Central memory CD4-positive, alpha-beta T cell (primary cell): ENCODE measurements around the gene CAPNS1.

Experiments used
- DNase-seq: peaks from one replicate; pipeline ENCODE4 v3.0.0; 2022
- total RNA-seq, 3 experiments: gene quantifications; one replicate each; lab custom pipeline; 2026; lab: John Stamatoyannopoulos, UW

Gene CAPNS1
- total RNA-seq = 58.8 to 142 (median 105) reads per million in 3 experiments

DNA sequence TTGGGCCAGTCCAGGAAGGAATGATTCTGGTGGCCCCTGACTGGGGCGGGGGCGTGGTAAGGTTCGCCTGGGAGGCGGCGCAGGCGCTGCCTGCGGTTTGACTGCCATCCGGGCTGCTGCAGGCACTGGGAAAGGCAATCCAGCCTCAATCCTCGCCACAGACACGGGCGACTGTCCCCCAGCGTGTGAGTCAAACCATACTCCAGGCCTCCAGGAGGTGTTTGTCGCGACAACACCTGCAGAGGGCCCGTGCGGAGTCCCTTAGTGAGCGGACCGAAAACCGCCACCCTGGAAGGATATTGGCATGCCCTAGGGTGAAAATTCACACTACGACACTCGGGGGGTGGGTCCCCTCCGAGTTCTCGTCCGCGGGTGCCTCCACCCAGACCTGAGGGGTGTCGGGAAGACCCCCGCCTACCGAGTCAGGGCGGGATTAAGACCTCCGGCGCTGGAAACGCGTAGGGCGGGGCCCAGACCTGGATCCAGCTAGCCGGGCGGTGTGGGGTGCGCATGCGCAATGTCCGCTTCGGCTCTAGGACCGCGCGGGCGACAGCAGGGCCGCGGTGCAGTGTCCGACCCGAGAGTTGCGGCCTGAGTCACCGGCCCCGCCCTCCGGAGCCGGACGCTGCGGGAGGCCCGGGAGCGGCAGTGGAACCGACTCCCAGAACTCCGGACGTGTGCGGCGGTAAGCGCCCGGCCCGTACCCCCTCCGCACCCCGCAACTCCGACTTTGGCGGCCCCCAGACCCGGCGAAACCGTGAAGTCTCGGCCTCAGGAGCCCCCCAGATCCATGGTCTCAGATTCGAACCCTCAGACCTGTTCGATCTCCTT is at the start of gene CAPNS1:
CAPNS1 (plus strand) TSS at position 594 of the 831 bp plus-strand sequence. CDS start 946 bp downstream, outside the sequence.
- peak; percentile 84 for DNase-seq

DNA sequence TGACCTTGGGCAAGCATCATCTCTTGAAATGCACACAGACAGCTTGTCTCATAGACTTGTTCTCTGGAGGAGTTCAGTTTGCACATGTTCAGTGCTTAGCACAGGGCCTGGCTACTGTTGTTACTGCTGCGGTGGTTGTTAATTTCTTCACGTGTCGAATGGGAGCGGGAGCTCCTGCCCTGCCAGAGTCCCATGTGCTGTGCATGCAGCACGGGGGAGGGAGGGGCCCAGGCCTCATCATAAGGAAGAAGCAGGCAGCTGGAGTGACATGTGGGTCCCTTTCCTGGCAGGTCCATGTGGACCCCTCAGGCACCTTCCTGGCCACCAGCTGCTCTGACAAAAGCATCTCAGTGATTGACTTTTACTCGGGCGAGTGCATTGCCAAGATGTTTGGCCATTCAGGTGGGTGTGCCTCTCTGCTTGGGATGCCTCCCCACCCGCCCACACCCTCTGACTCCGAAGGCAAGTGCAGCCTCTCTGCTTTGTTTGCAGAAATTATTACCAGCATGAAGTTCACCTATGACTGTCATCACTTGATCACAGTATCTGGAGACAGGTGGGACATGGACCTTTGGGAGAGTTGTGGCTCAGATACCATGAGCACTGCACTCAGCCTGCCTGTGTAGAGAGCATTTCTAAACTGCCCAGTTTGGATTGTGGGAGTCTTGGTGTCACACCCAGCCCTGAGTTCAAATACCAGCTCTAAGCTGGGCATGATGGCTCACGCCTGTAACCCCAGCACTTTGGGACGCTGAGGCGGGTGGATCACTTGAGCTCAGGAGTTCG is 48.8 kb upstream of the CAPNS1 start:
- no peak for DNase-seq

DNA sequence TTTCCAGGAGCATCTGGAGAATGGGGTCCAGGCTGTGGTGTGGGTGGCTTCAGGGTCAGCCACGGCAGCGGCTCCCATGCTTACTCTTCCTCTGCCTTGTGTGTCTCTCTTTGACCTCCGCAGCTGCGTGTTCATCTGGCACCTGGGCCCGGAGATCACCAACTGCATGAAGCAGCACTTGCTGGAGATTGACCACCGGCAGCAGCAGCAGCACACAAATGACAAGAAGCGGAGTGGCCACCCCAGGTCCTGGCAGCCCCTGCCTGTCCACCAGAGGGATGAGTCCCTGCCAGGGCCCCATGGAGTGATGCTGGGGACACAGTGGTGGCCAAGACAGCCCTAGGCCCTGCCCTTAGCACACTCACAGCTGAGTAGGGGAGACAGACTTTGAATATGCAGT is 47.3 kb upstream of the CAPNS1 start:
- DNase-seq = no peak

DNA sequence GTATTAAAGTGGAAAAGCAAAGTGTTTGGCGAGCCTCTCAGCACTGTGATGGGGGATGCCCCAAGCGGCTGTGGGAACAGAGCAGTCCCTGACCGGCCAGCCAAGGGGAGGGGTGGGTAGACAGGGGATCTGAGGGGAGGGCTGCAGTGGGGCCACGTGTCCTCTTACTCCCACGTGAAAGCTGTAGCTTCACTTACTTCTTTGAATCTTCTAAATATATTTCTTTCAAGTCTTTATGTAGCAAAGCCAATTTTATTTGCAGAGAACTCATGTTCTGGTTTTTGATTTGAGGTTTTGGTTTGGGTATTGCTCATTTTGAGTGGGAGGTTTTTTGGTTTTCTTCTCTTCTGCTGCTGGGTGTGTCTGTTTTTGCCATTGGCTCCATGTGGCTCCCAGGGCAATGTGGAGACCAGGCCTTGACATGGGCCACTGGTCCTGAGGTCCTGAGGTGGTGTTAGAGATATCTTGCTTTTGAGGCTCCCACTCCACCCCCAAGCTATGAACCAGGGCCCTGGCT is 46.7 kb upstream of the CAPNS1 start:
- DNase-seq = no peak

DNA sequence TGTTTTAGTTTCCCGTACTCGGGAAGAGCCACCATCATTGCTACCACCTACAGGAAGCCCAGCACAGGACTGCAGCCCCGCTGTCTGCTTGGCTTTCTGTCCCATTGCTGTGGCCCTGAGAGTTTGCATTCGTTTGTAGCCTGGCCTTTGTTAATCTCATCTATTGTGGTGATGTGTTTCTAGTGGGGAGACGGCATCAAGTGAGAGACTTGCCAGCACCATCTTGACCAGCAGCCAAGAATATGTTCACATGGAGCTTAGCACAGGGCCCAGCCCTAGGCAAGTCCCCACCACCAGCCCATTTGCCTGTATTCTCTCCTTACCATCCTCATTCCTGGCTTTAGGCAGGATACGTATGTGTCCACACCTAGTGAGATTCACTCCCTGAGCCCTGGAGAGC is 46.2 kb upstream of the CAPNS1 start:
- no peak for DNase-seq

DNA sequence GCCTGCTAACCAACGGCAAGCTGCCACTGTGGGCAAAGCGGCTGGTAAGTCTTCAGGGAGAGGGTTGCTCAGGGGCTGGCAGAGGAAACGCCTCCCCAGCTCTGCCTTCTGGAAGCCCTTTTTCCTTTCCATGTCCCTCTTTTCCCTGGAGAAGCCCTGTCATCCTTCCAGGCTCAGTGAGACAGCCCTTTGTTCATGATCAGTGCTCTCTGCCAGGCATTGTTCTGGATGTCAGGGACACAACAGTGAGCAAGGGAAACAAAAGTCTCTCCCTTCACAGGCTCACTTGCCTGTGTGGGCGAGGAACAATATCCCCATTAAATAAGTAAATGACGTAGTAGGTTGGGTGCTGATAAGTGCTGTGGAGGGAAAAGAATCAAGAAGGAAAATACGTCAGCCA is 42.8 kb upstream of the CAPNS1 start:
- no peak for DNase-seq

DNA sequence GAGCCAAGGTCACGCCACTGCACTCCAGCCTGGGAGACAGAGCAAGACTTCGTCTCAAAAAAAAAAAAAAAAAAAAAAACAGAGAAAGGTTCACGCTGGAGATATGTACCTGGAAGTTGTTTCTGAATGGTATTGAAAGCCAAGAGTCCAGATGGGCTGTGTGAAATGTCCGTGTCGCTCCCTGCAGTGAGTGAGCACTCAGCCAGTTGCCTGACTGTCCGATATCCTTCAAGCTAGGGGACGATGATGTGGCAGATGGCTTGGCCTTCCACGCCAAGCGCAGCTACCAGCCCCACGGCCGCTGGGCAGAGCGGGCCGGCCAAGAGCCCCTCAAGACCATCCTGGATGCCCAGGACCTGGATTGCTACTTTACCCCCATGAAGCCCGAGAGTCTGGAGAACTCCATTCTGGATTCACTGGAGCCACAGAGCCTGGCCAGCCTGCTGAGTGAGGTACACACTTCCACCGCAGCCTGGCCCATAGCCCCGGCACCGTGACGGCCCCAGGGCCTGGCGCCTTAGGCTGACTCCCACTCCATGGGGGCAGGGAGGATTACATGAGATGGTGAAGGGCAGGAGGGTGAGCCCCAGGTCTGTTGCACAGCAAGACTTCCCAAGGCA is 40.6 kb upstream of the CAPNS1 start:
- DNase-seq = no peak

DNA sequence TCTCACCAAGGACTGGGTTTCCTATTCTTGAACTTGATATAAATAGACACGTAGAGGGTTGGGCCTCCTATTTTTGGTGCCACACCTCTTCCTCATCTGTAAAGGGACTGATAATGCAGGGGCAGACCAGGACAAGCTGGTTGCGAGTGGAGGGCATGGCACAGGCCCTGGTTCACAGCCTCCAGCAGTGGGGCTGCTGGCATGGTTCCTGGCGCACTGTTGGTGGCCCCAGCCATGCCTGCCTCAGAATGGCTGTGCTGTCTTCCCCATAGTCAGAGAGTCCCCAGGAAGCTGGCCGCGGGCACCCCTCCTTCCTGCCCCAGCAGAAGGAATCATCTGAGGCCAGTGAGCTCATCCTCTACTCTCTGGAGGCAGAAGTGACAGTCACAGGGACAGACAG is 39.4 kb upstream of the CAPNS1 start:
- no peak for DNase-seq

DNA sequence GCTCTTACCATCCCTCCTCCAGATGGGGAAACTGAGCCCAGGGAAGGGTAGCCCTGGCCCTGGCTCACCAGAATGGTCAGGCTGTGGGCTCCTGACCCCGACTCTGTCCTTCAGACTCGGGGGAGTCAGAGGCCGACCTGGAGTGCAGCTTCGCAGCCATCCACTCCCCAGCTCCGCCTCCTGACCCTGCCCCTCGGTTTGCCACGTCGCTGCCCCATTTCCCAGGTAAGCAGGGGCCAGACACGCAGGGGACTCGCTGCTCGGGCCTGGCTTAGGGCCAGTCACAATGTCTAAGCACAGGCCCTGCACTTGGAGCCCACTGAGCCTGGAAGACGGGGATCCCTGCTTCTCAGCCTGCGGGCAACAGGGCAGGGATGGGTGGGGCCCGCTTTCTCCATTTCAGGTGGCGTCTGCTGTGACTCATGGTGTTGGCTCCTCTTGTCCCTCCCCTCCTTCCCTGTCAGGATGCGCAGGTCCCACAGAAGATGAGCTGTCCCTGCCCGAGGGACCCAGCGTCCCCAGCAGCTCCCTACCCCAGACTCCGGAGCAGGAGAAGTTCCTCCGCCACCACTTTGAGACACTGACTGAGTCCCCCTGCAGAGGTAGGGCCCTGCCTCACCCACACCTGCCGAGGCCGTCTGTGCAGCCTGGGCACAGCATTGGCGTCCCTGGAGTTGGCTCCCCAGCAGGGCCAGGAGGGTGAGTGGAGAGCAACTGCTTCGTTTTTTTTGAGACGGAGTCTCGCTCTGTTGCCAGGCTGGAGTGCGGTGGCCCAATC is 38.1 kb upstream of the CAPNS1 start:
- DNase-seq = no peak

DNA sequence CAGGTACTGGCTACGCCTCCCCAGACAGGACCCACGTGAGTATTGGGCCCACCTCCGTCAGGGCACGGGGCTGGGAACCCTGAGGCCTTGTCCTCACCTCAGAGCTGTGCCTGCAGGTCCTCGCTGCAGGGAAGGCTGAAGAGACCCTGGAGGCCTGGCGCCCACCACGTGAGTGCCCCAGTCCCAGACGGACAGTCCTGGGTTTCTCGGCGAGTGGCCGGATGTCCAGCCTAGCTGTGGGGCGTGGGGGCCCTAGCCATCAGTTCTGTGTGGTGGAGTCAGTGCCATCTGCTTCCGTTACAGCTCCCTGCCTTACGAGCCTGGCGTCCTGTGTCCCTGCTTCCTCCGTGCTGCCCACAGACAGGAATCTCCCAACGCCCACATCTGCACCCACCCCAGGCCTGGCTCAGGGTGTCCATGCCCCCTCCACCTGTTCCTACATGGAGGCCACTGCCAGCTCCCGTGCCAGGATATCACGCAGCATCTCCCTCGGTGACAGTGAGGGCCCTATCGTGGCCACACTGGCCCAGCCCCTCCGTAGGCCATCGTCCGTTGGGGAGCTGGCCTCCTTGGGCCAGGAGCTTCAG is 36.7 kb upstream of the CAPNS1 start:
- no peak for DNase-seq

DNA sequence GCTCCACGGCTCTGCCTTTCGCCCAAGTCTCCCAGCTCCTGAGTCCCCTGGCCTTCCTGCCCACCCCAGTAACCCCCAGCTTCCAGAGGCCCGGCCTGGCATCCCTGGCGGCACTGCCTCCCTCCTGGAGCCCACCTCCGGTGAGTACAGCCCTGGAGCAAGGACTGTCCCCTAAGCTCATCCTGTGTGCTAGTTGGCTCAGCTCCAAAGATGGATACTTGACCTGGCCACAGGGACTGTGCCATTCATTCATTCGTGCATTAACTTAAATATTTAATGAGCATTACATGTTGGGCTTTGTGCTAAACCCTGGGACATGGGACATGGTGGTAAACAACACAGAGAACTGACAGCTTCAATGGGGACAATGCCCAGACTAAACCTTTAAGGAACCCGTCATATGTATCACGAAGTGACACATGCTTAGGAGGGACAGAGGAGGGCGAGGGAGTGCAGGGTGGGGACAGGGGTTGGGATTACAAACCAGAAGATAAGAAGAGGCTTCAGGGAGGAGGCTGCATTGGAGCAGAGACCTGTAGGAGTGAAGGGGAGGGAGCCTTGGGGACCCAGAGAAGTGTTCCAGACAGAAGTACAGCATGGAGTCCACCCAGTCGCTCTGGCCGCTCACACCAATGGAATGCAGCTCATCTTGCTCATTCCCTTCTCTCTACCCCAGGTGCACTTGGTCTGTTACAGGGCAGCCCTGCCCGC is 35.9 kb upstream of the CAPNS1 start:
- no peak for DNase-seq

DNA sequence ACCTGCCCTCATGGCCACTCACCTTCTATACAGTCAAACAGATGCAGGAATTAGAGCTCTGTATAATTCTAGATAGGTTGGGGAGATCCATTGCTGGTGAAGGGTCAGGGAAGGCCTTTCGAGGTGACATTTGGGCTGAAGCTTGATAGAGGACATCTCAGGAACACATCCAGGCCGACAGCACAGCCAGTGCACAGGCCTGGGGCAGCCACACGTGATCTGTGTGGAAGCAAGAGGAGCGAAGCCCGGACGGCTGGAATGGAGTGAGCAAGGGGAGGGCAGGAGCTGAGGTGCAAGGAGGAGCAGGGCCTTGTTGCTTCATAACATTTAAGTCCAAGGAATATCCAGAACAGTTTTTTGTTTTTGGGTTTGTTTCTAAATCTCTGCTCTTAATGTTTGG is 33.4 kb upstream of the CAPNS1 start:
- no peak for DNase-seq

DNA sequence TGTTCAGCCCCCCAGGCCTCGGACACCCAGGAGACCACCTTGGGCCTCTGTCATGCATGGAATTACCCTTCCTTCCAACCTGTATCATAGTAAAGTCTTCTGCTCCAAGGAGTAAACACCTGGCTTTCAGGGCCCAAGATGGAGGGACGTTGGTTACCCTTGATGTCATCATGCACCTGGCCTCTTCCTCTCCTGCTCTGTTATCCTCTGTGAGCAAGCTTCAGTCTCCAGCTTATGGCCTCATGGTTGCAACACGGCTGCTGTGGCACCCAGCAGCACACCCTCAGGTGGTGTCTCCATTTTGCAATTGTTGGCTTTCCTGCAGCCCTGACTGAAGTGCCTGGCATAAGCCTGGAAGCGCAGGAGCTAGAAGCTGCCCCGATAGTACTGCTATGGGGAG is 32.9 kb upstream of the CAPNS1 start:
- no peak for DNase-seq

DNA sequence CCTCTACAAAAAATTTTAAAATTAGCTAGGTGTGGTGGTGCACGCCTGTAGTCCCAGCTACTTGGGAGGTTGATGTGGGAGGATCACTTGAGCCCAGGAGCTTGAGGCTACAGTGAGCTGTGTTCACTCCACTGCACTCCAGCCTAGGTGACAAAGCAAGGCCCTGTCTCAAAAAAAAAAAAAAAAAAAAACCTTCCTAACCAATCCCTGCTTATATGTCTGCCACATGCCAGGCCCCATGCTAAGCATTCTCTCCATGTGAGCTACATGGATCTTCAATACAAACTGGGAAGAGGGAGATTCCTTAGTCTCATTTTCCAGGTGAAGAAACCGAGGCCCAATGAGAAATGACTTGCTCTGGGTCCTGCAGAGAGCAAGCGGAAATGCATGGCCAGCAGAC is 31.2 kb upstream of the CAPNS1 start:
- DNase-seq = no peak

DNA sequence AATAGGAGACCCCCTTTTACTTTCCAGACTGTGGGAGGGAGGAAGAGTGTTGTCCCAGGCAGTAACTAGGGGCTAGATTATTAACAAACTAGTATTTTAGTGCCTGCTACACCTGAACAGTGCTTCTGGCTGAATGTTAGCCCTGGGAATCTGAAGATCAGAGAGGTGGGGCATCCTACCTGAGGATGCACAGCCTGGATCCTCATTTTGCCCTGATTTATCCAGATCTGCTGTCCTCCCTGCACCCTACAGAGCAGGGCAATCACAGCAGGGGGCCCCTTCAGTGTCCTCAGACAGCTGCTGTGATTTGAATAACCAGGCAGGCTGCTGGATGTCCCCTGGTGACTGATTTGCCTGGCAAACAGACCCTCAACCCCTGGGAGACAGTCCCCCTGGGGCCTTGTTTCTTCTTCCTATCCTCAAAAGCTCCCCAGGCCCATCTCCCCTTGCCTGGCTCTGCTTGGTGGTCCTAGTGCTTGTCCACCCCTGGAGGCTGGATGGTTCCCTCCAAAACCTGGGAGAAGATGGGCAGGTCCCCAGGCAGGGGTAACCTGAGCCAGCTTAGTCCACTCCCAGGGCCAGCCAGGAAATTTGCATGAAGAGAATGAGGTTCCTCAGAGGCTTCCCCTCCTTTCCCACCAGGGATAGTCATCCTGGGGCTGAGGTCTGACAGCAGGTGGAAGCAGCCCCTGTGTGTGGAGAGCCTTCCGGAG is 29.2 kb upstream of the CAPNS1 start, which contains the start of gene OVOL3:
OVOL3 (plus strand) TSS at position 657 of the 713 bp plus-strand sequence. CDS start 60 bp downstream, outside the sequence.
- no peak for DNase-seq

DNA sequence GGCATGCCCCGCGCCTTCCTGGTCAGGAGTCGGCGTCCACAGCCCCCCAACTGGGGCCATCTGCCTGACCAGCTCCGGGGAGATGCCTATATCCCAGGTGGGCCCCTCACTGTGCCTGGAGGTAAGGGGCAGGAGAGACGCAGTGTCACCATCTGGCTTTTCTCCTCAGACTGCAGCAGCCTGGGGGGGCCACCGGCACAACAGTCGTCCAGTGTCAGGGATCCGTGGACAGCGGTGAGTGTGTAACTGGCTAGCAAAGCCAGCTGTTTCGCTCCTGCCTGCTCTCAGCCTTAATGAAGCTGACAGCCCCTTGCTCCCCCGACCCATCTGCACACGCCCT is 28.7 kb upstream of the CAPNS1 start:
- no peak for DNase-seq

DNA sequence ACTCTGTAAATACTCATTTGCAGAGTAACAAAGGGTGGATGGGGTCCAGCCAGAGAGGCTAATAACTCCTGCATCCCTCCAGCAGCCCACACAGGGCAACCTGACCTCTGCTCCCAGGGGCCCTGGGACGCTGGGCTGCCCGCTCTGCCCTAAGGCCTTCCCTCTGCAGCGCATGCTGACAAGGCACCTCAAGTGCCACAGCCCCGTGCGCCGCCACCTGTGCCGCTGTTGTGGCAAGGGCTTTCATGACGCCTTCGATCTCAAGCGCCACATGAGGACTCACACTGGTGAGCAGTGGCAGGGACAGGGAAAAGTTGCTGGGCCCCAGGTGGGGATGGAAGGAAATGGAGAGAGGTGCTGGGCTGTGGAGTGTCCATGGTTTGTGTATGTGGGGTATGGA is 27.2 kb upstream of the CAPNS1 start:
- DNase-seq = no peak

DNA sequence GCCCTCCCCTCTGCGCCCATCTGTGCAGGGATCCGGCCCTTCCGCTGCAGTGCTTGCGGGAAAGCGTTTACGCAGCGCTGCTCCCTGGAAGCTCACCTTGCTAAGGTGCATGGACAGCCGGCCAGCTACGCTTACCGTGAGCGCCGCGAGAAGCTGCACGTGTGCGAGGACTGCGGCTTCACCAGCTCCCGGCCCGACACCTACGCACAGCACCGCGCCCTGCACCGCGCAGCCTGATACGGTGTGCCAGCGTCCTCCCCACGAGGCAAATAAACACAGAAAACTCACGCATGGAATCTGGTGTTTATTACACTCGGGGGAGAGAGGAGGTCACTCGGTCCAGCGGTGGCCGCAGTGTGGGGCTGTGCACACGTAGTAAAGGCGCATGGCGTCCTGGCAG is 26.4 kb upstream of the CAPNS1 start:
- DNase-seq = no peak

DNA sequence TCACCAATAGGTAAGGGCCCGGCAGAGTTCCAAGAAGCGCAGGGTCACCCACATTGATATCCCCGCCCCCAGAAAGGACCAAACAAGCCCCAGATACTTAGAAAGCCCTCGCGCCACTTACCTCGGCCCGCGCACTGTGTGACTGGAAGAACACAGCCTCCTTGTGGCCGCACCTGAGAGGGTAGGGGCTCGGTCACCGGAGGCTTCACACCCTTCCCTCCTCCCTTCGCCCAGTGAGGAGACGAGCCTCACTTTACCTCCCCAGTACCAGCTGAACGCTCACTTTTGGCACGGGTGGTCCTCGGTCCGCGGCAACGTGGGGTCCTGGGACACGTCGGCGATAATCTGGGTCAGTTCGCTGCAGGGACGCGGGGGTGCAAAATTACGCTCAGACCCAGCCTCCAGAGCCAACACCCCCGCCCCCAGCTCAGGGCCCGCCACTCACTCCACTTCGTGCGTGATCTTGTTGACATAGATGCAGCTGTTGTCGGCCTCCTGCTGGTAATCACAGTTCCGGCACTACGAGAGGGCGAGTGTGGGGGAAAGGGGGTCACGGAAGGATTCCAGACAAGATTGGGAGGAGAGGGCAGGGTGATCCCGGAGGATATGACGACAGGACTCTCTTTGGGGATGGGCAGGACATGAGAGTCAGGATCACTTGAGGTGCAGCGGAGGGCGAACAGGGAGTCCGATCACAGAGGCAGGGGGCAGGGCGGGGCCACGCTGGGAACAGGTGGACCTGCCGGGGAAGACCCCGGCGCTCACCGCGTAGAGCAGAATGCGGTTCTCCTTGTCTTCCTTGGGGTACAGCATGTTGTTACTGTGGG is 25.8 kb upstream of the CAPNS1 start:
- DNase-seq = peak; percentile 20
